Fibroblast of skin of right quadriceps (primary cell): Measurements from ENCODE around the gene EPB41L1.

ENCODE experiments used
- DNase-seq: peaks from one replicate; pipeline ENCODE4 v3.0.0-alpha.2; 2013

The EPB41L1 gene

DNA sequence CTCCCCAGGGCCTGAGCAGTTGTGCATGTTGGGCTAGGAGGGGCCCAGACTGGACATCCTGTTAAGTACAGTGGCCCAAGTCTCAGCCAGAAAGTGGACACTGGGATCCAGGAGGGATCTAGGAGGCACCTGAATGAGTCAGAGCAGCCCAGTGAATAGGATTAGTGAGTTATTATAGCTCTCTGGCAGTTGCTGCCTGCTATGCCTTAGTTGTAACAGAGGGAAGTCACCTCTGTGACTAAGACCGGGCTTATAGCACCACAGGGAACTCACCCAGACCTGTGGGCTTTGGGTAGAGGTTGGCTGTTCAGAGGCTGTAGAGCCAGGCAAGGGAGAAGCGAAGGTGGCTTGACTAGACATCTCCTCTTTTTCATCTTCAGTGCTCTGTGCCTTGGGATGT is 42.7 kb downstream of the EPB41L1 start:
- no peak for DNase-seq

DNA sequence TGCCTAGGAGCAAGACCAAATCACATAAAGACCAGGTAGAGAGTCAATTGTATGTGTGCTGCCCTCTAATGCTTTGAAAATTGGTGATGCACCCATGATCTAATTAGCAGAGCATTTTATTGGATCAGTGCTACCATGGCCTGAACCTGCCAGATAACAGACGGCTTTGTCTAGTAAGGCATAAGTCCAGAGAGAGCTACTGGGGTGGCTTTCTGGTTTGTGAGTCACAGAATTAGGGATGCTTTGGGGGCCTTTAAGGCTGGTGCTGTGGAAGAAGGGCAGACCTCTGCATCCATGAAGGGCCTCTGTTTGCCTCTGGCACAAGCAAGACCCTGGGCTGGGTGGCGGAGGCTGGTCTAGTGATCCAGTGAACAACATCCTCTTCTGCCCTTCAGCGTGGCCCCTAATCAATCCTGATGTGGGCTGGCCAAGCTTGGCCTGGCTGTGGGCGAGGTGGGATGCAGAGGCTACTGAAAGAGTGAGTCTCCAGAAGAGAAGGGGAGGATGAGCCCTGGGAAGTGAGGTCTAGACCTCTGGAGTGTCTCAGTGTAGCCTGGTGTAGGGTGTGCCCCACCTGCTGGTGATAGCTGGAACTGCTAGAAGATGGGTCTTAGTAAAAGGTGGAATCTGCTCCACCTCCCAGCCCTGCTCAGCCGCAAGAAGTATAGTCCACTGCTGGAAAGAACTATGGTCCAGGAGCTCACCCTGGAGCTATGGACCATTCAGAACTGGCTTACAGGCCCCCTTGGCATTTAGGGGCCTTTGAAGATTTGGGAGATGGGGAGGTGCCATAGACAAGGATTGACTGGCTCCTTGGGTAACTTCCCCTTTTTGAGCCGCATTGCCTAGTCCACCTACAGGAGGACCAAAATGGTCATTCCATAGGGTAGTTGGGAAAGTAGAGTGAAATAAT is 45.1 kb downstream of the EPB41L1 start:
- DNase-seq: peak; percentile 63

DNA sequence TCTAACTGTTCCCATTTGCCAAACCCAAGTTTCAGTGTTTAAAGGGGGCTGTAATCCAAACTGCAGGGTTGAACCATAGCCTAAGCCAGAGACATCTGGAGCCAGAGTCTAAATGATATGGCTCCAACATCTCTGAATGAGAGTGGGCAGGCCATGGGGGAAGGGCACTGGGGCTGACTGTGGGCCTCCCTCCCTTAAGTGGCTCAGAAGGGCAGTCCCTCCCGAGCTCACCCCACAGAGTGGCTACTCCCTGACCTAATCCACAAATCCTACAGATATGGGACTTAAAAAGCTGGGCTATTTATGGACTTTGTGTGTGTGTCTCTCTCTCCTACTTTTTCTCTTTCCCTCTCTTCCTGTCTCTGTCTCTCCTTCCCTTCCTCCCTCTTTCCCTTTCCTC is 45.9 kb downstream of the EPB41L1 start:
- no peak for DNase-seq

DNA sequence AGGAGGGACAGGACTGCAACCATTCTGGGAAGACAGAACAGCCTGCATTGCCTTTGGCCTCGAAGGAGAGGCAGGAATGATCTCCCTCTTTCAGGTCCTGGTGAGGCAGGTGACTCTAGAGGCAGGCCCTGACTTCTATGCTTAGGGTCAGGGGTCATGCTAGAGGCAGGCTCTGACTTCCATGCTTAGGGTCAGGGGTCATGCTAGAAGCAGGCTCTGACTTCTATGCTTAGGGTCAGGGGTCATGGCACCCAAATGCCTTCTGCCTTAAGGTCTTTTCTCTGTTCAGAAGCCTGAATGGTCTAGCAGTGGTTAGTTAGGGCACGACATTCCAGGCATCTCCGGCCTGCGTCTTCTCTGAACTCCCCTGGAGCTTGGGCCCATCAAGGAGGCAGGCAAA is 46.7 kb downstream of the EPB41L1 start:
- no peak for DNase-seq

DNA sequence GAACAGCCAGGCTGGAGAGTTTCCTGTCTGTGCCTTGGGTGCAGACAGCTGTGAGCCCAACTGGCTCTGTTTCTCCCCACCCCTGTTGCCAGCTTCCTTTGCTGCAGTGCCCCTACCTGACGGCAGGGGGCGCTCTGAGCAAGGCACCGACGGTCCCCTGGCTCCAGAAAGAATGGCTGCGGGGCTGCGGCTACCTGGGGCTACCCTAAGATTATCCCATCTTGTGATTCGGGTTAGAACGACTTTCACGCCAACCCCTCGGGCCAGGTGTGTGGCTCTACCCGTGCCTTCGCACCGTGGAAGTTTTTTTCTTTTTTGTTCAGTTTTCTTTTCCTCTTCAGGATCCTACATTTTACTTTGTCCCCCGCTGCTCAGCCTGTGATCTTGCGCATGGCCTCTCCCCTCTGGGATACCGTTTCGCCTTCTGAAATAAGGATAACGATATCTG is 48.4 kb downstream of the EPB41L1 start:
- peak; percentile 40 for DNase-seq

DNA sequence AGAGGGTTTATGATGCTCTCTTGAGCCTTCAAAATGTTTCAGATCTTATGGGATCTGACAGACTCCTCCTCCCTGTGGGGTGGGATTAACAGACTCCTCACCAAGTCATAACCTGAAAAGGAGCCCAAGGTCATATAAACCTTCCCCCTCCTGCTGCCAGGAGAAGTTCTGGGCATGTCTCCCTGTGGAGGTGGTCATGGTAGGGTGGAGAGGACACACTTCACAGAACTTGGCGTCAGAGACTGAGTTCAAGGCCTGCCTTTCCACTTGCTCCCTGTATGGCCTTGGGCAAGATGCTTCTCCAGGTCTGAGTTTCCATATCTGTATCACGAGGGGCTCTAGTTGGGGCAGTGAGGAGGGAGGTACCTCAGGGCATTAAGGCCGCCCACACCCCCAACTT is 49.3 kb downstream of the EPB41L1 start:
- no peak for DNase-seq

DNA sequence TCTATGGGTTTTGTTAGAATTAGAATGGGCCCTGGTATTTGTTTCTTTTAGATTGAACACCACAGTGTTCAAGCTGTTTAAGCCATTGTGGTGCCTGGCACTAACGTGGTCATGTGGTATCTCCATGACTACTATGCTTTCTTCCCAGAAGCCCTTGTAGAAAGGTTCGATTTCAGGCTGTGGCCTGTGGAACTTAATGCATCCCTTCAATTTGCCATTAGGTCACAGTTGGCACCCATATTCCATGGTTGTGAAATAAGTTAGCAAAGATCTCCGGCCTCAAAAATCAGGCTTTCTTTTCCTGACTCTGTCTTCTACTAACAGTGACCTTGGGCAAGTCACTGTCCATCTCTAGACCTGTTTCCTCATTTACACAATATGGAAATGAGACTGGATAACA is 50.5 kb downstream of the EPB41L1 start:
- DNase-seq: no peak

DNA sequence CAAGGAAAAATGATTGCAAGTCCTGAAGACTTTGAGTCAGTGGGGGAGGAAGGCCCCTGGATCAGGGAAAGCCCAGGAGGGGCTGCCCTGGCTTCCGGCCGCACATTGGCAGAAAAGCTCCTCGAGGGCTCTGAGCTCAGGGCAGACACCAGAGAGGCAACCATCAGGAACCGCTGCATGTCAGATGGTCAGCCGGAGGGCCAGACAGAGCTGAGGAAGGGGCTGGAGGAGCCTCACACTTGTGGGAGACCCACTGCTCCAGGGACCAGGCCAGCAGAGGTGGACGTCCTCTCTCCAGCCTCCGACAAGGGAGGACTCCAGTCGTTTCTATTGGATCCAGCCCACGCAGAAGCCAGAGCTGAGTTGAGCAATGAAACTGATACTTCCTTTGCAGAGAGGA is 51.5 kb downstream of the EPB41L1 start:
- DNase-seq: no peak

DNA sequence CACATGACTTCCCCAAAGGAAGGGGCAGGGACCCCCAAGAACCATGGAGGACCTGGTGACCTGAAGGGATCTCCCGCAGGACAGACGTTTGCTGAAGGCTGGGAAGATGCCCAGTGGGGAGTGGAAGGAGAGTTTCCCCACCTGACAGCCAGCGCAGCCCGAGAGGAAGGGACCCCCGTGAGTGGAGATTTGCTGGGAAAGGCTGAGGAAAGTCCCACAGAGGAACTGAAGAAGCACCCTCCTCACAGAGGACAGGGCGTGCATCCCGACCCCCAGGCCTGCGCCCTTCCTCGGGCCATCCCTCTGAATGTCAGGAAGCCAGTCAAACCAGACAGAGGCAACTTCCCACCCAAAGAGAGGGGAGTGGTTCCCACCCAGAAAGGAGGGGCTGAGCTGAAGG is 52.1 kb downstream of the EPB41L1 start:
- DNase-seq: no peak

DNA sequence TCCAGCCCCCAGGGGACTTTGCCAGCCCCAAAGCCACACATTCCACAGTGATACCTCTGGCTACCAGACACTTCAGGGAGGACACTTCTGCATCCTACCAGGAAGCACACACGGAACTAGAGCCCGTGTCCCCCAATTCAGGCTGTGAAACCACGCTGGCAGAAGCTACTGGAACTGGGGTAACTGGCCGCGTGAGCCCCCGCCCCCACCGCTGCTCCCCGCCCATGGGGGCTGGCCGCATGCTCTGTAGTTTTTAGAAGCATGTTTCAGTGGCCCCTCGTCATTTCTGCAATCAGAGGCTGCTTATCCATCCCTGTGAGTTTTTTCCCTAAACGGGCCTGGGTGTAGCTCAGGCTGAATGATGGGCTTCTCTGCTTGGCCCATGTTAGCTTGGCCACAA is 53.1 kb downstream of the EPB41L1 start:
- no peak for DNase-seq

DNA sequence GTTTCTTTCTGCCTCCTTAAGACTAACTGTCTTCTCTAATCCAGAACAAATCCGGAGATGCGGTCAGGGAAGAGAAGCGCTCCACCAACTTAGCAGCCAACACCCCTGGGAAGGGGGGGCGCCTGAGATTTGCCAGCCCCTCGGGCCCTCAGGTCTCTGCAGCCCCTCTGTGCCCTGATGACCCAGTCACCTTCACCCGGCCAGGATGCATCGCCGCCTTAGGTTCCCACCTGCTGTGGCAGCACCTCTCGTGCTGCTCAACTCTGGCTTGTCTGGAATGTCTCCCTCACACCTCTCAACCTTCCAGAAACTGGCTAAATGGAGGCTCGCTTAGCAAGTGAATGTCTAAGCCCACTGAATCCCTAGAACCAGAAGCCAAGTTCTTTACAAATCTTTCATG is 53.7 kb downstream of the EPB41L1 start:
- no peak for DNase-seq

DNA sequence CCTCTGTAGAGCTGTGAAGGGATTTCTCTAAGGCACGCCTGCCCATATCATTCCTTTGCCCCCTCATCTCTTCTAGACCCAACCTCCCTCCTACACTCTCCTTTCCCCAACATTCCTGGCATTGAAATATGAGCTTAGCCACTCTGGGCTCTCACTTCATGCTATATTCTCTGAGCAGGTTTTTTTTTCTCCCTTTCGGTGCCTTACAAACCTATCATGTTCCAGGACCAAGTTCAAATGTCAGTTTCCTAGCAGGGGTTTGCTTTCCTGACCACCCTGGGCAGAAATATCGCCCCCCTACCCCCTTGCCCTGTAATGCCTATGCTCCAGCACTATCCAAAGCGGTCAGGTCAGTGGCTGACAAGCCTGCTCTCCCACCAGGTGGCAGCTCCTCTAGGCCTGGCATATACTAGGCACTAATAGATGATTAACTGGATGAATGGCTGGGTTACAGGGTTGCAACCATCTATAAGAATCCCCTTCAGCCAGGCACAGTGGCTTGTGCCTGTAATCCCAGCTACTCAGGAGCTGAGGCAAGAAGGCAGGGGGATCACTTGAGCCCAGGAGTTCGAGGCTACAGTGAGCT is 56.0 kb downstream of the EPB41L1 start:
- DNase-seq: no peak

DNA sequence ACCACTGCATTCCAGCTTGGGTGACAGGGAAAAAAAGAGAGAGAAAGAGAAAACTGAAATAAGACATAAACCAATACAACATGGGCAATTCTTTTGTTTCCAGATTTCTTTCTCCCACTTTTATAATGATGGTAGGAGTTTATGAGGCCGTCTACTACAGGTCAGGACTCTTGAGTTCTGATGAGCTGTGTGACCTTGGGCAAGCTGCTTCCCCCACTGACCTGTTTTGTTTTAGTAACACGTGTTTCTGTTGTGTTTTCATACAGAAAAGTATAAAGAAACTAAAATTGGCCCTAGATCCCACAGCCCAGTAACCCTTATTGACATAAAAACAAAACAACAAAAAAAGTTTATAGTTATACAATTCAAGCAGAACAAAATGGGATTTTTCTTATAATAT is 58.8 kb downstream of the EPB41L1 start:
- DNase-seq: no peak

DNA sequence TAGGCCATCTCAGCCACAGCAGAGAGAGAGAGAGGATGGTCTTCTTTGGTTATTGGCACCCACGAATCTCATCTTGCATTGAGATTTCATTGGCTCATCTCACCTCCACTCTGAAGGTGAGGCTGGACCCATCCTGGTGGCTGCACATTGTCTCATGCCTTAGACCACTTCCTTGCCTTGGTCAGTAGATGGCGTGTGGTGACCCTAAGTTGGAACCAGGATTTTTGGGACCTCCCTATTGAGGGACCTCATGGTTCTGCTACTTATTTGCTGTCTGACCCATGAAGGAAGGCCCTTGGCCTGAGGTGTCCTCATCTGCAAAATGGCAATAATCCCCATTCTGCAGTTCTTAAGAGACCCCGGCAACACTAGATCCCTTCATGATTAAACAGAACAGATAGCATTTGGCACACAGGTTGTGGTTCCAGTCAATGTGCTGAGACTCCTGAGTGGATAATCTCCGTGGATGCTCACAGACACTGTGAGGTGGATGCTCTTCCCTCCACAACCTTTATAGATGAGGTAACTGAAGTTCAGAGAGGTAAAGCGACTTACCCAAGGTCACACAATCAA is 60.2 kb downstream of the EPB41L1 start:
- peak; percentile 26 for DNase-seq

DNA sequence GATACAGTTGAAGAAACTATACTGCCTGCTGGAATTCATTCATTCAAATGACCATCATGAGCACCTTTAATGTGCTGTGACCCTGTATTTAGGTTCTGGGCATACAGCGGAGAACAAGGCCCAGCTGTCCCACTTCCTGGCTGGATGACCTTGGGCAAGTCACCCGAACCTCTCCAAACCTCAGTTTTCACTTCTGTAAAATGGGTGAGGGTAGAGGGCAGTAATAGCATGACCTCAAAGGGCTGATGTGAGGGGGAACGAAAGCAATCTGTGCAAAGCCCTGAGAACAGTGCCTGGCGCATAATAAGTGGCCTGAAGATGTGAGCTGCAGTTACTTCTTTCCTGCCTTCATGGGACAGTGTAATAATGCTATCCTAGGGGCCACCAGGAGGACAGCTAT is 61.2 kb downstream of the EPB41L1 start:
- no peak for DNase-seq

DNA sequence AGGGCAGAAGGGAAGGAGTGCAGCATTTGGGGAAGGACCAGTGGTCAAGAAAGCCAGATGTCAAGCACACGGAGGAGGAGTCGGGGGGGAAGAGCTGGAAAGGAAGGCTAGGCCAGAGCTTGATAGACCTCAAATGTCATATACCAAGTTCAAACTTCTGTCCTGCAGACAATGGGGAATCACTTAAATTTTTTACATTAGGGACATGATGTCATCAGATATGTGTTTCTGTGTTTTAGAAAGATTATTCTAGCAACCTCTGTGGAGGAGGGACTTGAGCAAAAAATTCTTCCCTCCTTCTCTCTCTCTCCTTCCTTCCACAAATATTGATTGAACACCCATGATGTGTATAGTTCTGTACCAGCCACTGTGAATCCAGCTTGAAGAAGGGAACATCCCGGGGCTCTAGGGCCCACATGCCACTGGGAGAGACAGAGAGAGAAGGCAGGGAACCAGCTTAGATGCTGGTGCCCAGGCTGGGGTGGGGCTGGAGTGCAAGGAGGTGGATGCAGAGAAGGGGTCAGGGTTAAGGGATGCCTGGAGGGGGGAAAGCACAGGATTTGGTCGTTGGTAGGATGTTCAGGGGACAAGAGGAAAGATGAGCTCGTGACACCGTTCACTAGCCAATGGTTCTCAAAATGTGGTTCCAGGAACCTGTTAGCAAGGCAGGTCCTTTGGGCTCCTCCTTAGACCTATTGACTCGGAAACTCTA is 61.9 kb downstream of the EPB41L1 start:
- no peak for DNase-seq

DNA sequence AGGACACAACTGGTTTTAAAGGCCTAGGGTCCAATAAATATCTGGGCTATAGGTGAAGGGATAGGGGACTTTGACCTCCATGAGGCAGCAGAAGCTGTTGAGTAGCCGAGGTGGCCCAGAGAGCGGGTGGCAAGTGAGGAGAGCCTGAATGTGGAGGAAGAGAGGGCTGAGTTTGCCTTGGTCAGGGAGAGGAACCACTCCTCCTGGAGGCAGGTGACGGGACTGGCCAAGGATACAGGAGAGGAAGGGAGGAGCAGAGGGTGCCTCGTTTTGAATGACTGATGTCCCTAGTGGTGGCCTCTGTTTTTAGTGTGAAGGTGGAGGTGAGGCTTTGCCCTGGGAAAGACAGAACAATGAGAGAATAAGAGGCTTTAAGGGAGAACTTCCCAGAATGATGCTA is 62.7 kb downstream of the EPB41L1 start:
- no peak for DNase-seq

DNA sequence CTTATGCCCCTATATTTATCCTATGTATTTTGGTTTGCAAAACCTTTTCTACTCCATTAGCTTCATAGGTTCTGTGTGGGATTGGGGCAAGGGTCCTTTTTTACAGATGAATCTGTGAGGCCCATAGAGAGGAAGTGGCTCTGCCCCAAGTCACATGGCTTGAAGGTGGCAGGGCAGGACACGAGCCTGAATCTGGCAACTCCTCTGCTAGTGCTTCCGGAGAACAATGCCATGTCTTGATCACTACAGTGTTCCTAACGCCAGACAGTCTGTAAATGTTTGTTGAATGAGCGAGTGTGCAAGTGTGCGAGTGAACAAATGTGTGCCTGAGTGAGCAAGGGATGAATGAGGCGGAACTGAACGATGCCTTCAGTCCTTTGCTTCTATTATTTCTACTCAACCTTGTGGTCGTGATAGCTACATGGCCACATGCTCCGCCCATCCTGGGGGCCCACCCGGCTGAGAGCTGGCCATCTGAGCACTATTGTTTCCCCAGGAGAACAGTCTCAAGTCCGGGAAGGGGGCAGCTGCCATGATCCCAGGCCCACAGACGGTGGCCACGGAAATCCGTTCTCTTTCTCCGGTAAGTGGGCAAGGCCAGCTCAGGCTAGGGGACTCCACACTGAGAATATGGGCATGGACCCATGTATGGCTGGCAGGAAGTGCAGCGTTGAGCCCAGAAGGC is 64.0 kb downstream of the EPB41L1 start:
- no peak for DNase-seq

DNA sequence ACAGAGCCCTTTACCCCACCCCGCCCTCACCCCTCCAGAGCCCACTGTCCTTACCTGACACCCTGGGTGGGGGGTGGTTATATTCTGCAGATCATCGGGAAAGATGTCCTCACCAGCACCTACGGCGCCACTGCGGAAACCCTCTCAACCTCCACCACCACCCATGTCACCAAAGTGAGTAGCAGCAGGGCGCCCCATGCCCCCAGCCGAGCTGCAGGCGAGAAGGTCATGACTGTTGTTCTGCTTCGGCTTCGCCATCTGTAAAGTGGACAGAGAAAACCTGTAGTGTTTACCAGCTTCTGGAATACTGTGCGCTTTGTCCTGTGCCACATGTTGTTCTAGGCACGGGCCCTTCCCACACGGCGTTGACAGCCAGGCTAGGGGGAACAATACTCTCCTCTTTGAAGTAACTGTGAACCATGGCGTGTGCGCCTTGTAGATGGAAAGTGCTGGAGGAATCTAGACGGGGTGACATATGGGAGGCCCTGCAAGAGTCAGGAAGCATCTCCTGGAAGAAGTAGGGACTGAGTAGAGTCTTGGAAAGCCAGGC is 65.2 kb downstream of the EPB41L1 start:
- DNase-seq: no peak

DNA sequence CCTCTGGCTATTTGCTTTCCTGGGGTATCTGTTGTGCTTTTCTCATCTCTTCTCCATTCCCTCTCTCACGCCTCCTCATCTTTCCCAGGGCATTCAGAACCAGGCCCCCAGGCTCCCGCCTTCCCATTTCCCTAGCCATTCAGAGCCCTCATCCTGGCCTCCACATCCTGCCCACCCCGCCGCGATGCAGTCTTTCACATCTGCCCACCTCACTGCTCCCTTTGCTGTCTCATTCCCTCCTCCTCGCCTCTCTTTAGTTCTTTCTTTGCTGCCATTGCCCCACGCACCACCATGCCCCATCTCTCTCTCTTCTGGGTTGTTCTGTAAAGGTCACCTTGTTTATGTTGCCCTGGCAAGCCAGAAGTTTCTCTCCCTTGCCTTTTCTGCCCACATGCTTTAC is 71.1 kb downstream of the EPB41L1 start:
- DNase-seq: no peak

DNA sequence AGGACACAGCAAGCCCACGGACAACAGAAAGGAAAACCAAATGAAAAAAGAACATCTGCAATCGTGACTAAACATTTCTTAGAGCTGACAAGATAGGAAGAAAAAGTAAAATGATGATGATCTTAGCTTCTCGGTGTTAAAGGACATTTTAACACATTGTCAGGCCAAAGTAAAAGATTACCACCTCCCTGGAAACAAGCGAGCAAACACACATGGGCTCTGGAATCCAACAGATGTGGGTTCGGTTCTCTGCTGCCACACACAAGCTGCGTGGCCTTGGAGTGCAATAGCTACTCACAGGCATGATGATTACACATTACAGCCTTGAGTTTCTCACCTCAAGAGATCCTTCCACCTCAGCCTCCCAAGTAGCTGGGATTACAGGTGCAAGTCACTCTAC is 74.2 kb downstream of the EPB41L1 start:
- no peak for DNase-seq

DNA sequence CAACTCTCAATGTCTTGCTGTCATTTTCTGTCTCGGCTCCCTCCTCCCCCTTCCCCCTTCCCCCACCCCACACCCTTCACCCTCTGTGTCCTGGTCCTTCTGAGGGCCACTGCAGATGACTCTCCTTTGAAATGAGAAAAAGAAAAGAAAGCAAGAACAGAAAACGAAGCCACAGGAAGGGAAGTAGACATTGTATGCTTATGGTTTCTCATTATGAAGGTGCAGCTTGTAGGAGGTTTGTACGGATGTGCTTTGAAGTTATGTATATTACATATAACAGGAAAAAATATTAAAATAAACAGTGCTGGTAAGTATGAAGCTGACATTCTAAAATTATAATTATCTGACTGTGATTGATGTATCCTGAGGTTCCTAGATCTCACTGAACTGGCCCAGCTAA is 75.5 kb downstream of the EPB41L1 start:
- DNase-seq: no peak

DNA sequence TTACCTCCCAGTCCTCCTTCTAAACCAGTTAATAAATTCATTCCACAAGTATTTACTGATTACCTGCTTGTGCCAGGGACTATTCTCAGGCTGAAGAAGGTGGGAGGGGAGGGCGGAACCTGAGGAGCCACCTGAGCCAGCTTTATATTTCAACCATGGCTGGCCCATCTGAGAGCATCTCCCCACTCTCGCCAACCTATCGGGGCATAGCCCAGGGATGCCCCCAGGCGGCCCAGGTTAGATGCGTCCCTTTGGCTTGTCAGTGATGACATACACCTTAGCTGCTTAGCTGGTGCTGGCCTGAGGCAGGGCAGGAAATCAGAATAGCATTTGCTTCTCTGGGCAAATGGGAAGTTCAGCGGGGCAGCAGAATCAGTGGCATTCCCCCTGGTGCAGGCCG is 76.8 kb downstream of the EPB41L1 start:
- no peak for DNase-seq
